Esophagus squamous epithelium (tissue), 5 donors: ENCODE measurements around the gene UNC79. TPM values are rescaled to one million over a fixed set of nuclear protein-coding genes. Genes with fewer than 3 reads are reported as not detected.

Source experiments
- DNase-seq: peaks from one replicate; lab custom pipeline; 2025; lab: John Stamatoyannopoulos, UW
- H3K27ac ChIP-seq, 4 donors: fragments of 200-600 bp; sonication (generic); one replicate each; pipeline ENCODE4 v1.5.1; 2016 to 2019; ENCODE audit warnings: mild to moderate bottlenecking in 1 of 4
- H3K27me3 ChIP-seq, 4 donors: fragments of 200-600 bp; sonication (generic); 1 replicate in 3 of 4; 2 replicates in 1 of 4; pipeline versions ENCODE4 v1.5.1 to v1.6.0; 2017 to 2021; ENCODE audit warnings: antibody characterized with exemption in 1 of 4
- H3K36me3 ChIP-seq, 3 donors: fragments of 200-600 bp; sonication (generic); one replicate each; pipeline ENCODE4 v1.5.1; 2016 to 2019
- H3K4me1 ChIP-seq, 3 donors: fragments of 200-600 bp; sonication (generic); one replicate each; pipeline ENCODE4 v1.5.1; 2017 to 2019
- H3K4me3 ChIP-seq, 4 donors: fragments of 200-600 bp; sonication (generic); 1 replicate in 3 of 4; 2 replicates in 1 of 4; pipeline ENCODE4 v1.5.1; 2016 to 2019; ENCODE audit warnings: mild to moderate bottlenecking in 2 of 4, moderate library complexity in 1 of 4
- H3K9me3 ChIP-seq, 3 donors: fragments of 200-600 bp; sonication (generic); one replicate each; pipeline ENCODE4 v1.5.1; 2016 to 2019
- CTCF ChIP-seq, 6 experiments: fragments of 450-650 bp in 4 of 6; fragments of 200-600 bp in 2 of 6; sonication (generic) in 2 of 6; IDR thresholded peaks; one replicate each; pipeline ENCODE4 v1.5.1; 2016 to 2019; ENCODE audit warnings: antibody characterized with exemption in 6 of 6, mild to moderate bottlenecking in 4 of 6, moderate library complexity in 4 of 6
- POLR2A ChIP-seq, 4 donors: fragments of 450-650 bp; IDR thresholded peaks; one replicate each; pipeline ENCODE4 v1.6.1; 2017; ENCODE audit warnings: antibody characterized with exemption in 4 of 4, mild to moderate bottlenecking in 4 of 4, moderate library complexity in 3 of 4
- WGBS, 2 donors: methylation state at CpG; one replicate each; pipeline ENCODE4 v1.1.5; 2018; 5-methylcytosine and 5-hydroxymethylcytosine counted together
- intact Hi-C: fragments of 100-400 bp; cut with DNase I; formaldehyde crosslinking; loops from one replicate; pipeline ENCODE4 v1.15.0; 2022
- total RNA-seq, 4 donors: library from RNA; depleted of rRNA; stranded (reverse); fragments of >200 nt; gene quantifications; one replicate each; pipeline ENCODE4 v1.1.0, GENCODE V29; 2016
- donor health status: DM: yes; HTN: yes; CAD: no.

Gene UNC79
- total RNA-seq, 4 donors from 2014 or later, result under 0.01 TPM; not detected in 3

GRCh38 chr14:93717668-93718320 lies 287.1 kb downstream of the UNC79 start:
- intact Hi-C loops, result no loop called here
- H3K27ac ChIP-seq, result no peak overlapping the region
- H3K4me3 ChIP-seq, result no peak overlapping the region
- H3K9me3 ChIP-seq, result no peaks in the 10 kb centered on the region
- peaks cover under 1 to 13% (median 4%) of the 10 kb centered on the region in 3 donors for H3K4me1 ChIP-seq
- 73% methylated on average over 4 to 7 of the region's 13 CpGs for WGBS, 2 donors
- no peak for TF ChIP-seq CTCF (IDR thresholded peaks at IDR 0.05)
- TF ChIP-seq POLR2A (IDR thresholded peaks at IDR 0.05), result no peak
- peaks cover 0 to 22% (median 0%) of the 10 kb centered on the region in 4 donors for H3K27me3 ChIP-seq
- no peak for DNase-seq
- H3K36me3 ChIP-seq, result no peaks in the 10 kb centered on the region

GRCh38 chr14:93719256-93719655 lies 288.5 kb downstream of the UNC79 start:
- no peak for DNase-seq
- Histone ChIP-seq H3K36me3 (no peaks in the 10 kb centered on the region), H3K27ac (no peak overlapping the region), H3K4me3 (no peak overlapping the region), H3K4me1 (no peaks in the 10 kb centered on the region), H3K27me3 (peaks cover 0 to 11% (median 0%) of the 10 kb centered on the region in 4 donors), H3K9me3 (no peaks in the 10 kb centered on the region)
- 89 to 94% methylated on average over 3 of the region's 3 CpGs for WGBS, 2 donors
- TF ChIP-seq POLR2A (IDR thresholded peaks at IDR 0.05) (no peak), CTCF (IDR thresholded peaks at IDR 0.05) (no peak)
- intact Hi-C loops, result no loop called here

GRCh38 chr14:93720076-93720815 lies 289.5 kb downstream of the UNC79 start:
- TF ChIP-seq CTCF (IDR thresholded peaks at IDR 0.05) (no peak), POLR2A (IDR thresholded peaks at IDR 0.05) (no peak)
- intact Hi-C loops, result no loop called here
- Histone ChIP-seq H3K4me1 (no peaks in the 10 kb centered on the region), H3K9me3 (no peaks in the 10 kb centered on the region), H3K4me3 (no peak overlapping the region), H3K27ac (no peak overlapping the region), H3K36me3 (no peaks in the 10 kb centered on the region), H3K27me3 (peaks cover 0 to 7% (median 0%) of the 10 kb centered on the region in 4 donors)
- DNase-seq, result no peak
- 82 to 86% methylated on average over 9 to 10 of the region's 12 CpGs for WGBS, 2 donors

GRCh38 chr14:93720981-93721483 lies 290.3 kb downstream of the UNC79 start:
- Histone ChIP-seq H3K36me3 (no peaks in the 10 kb centered on the region), H3K27ac (no peak overlapping the region), H3K27me3 (no peaks in the 10 kb centered on the region), H3K4me1 (no peaks in the 10 kb centered on the region), H3K4me3 (no peak overlapping the region), H3K9me3 (no peaks in the 10 kb centered on the region)
- intact Hi-C loops, result no loop called here
- TF ChIP-seq CTCF (IDR thresholded peaks at IDR 0.05) (no peak), POLR2A (IDR thresholded peaks at IDR 0.05) (no peak)
- DNase-seq, result no peak
- WGBS, 2 donors, result 90 to 95% methylated on average over 4 to 9 of the region's 13 CpGs

- no peak for DNase-seq
- H3K4me1 ChIP-seq, result no peaks in the 10 kb centered on the region
- WGBS, 2 donors, result 83 to 86% methylated on average over 2 to 3 of the region's 4 CpGs
- TF ChIP-seq POLR2A (IDR thresholded peaks at IDR 0.05) (no peak), CTCF (IDR thresholded peaks at IDR 0.05) (no peak)
- H3K27ac ChIP-seq, result no peak overlapping the region
- H3K9me3 ChIP-seq, result no peaks in the 10 kb centered on the region
- H3K27me3 ChIP-seq, result no peaks in the 10 kb centered on the region
- no peak overlapping the region for H3K4me3 ChIP-seq
- intact Hi-C loops, result no loop called here
- H3K36me3 ChIP-seq, result no peaks in the 10 kb centered on the region
Measured at GRCh38 chr14:93723001-93723400, 292.3 kb downstream of the UNC79 start.
